Stimulated activated CD4-positive, alpha-beta T cell treated with anti-CD3 and anti-CD28 coated beads, Interleukin-12 subunit alpha, Interleukin-12 subunit beta, amount 100 ng/mL, for 24 hours (primary cell): ENCODE data around the gene FBXO11.
"Not testable (repeated sequence)": the region's sequence is repeated elsewhere in the genome, so short reads cannot be mapped to it uniquely, and the experiment has no call there.

Source experiments
- DNase-seq, 2 experiments: peaks; one replicate each; pipeline ENCODE4 v3.0.0-alpha.2; 2020; ENCODE audit warnings: low read depth in 2 of 2

Gene FBXO11

GRCh38 chr2:47897883-47898731, 8.2 kb downstream of the FBXO11 start:
- DNase-seq: no peak

DNA sequence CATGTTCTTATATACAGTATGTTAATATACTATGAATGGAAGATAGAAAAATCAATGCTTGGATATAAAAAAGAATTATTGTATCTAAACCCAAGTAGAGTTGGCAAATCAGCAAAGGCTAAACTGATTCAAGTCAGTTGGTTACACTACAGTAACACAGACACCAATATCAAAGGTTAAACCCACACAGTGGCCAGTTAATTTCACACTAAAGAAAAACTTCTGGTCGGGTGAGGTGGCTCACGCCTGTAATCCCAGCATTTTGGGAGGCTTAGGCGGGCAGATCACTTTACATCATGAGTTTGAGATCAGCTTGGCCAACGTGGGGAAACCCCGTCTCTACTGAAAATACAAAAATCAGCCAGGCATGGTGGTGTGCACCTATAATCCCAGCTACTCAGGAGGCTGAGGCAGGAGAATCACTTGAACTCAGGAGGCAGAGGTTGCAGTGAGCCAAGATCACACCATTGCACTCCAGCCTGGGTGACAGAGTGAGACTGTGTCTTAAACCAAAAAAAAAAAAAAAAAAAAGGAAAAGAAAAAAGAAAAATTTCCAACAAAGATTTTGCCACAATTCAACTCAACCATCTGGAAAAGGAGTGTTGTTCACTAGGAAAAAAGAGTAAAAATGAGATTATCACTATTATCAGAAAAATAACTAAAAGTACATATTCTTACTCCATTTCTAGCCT, 9.0 kb downstream of the FBXO11 start:
- not testable (repeated sequence) for DNase-seq

- no peak for DNase-seq
These were observed 9.8 kb downstream of the FBXO11 start for GRCh38 chr2:47896450-47896968.

- no peak for DNase-seq
These were observed 12.5 kb downstream of the FBXO11 start for GRCh38 chr2:47893771-47894170.

DNA sequence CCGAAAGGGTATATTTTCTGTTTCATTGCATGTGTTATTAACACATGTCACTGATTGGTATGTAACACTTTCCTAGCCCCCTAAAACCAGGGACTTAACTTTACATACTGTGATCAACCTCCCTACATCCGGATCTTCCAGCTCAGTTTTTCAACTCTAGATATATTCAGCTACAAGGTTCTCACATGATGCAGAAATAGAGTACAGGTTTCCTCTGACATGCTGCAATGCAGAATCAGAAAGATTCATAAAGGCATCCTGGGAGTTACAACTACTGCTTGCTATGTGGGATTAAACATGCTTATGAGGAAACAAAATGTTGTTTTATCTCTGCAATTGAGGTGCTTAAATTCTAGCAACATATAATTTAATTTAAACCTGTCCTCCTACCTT, 14.0 kb downstream of the FBXO11 start:
- no peak for DNase-seq

- no peak for DNase-seq
These were observed 14.6 kb downstream of the FBXO11 start for GRCh38 chr2:47891369-47892337.

GRCh38 chr2:47890711-47891368, 15.5 kb downstream of the FBXO11 start:
- DNase-seq: no peak

DNA sequence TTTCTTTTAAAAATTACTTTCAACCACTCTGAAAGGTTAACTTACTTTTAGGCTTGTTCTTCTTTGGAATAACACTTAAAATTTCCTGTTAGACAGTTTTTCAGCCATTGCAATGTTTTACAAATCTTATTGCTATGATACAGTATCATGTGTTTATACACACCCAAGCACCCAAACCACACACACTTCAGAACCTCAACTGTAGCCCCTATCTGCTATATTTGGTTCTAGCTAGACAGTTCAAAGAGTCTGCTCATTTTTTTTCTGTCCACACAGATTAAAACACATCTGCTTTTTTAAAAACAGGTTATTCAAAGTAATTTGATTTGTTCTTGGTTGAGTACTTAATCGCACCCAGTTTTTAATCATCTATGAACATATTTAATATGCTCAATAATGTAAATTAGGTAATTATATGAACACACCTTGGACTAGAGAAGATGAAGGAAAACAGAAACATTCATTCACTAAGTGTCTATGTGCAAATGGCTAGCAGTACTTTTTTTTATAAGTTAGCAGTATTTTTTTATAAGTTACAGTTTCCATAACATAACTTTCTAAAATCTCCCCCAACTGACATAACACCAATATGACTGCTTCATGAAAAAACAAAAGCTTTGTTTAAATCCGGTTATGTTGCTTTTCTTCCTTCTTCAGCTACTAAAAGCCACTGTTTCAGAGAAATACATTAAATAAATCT, 17.6 kb downstream of the FBXO11 start:
- DNase-seq: no peak

- no peak for DNase-seq
These were observed 29.4 kb downstream of the FBXO11 start for GRCh38 chr2:47876912-47877311.

GRCh38 chr2:47872941-47873340, 33.4 kb downstream of the FBXO11 start:
- DNase-seq: no peak

DNA sequence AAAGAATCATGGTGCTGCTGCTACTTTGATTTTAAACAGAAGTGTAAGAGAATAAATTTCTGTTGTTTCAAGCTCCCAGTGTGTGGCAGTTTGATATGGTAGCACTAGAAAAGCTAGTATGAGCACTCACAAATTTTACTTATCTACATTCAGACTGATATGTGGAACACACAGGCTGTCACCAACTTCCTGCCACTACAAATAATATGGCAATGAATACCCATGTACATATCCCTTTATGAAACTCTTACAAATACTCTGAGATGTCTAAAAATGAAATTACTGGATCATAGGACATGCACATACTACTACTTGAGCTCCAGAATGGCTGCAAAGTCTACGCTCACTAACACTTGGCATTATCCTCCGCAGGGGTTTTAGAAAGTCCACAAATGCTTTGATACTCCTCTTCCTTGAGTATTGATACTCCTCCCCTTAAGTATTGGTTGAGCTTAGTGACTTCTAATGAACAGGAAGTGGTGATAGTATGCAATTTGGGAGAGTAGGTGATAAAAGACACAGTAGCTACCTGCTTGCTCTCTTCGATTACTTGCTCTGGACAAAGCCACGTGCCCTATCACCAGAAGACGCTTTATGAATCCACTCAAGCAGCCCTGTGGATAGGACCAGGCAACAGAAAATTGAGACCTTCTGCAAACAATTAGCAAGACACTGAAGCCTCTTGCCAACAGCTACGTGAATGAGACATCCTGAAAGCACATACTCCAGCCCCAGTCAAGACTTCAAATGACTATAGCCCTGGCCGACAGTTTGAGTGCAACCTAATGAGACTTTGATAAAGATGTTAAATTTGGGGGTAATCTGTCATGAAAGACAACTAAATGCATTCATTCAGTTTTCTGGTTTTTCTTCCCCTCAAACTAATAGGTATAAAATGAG, 35.4 kb downstream of the FBXO11 start:
- DNase-seq: no peak

DNA sequence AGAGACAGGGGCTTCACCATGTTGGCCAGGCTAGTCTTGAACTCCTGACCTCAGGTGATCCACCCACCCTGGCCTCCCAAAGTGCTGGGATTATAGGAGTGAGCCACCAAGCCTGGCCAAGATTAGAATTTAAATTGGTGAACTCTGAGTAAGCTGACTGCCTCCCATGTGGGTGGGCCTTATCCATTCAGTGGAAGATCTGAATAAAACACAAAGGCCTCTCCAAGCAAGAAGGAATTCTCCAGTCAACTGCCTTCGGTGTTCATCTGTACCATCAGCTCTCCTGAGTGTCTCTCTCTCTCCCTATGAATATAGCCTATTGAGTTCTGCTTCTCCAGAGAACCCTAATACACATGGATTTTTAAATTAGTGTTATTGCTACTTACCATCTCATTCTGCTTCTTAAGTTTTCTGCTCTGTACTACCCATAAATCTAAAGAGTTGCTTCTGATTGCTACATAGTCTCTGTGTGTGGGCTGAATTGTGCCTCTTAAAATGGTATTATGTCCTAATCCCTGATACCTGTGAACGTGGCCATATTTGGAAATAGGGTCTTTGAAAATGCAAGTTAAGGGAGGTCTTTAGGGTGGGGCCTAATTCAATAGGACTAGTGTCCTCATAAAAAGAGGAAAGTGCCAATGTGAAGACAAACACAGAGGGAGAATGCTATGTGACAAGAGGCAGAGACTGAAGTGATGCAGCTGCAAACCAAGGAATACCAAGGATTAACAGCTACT, 36.3 kb downstream of the FBXO11 start:
- no peak for DNase-seq

GRCh38 chr2:47868611-47869352, 37.5 kb downstream of the FBXO11 start:
- DNase-seq: no peak

DNA sequence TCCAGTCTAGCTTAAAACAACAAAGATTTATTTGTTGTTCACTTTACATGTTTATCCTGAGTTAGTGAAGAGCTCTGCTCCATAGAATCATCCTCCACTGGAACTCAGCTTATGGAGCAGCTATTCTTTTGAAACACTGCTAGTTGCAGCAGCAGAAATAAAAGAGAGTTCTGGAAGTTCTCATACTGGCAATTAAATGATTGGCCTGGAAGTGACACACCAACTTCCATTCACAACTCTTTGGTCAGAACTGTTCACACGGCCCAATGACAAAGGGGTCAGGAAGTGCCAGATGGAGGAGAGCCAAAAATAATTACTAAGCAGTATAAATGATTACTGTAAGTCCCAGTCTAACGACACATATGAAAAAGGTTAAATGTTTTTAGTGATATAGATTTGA, 39.1 kb downstream of the FBXO11 start:
- DNase-seq: no peak

DNA sequence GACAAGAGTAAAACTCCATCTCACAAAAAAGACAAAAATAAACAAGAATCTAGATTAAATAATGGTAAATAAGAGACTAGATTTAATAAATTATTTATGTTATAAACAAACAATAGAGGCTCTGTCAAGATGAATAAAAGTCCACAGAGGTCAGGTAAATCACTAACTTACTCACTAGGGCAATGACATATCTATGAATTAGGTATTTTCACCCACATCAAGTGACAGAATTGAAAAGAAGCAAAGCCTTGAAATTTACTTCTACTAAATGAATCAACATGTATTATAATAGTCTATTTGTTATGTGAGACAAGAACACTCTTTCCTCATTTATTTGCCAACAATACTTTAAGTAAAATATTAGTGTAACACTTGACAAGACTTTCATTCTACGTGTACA, 41.7 kb downstream of the FBXO11 start:
- no peak for DNase-seq

- DNase-seq: no peak
These were observed 43.3 kb downstream of the FBXO11 start for GRCh38 chr2:47862949-47863348.

- not testable (repeated sequence) for DNase-seq
These were observed 53.1 kb downstream of the FBXO11 start for GRCh38 chr2:47853067-47853777.

GRCh38 chr2:47850198-47850597, 56.1 kb downstream of the FBXO11 start:
- no peak for DNase-seq
